Endothelial cell of umbilical vein (primary cell): ENCODE measurements around the gene RGS6. TPM values are rescaled to one million over a fixed set of nuclear protein-coding genes. Genes with fewer than 3 reads are reported as not detected.

Experiments
- BruUV-seq: library from RNA; stranded (reverse); fragments of 400-500 nt; replicated peaks from 2 replicates; lab custom pipeline; 2021; lab: Mats Ljungman, UMichigan
- CTCF ChIA-PET: fragments of 300-600, 350-600 bp; sonication (Branson Sonifier 250); formaldehyde crosslinking; loops from one replicate; lab custom pipeline; 2021; ENCODE audit warnings: antibody characterized with exemption, inconsistent platforms; lab: Charles Lee
- POLR2A ChIA-PET: fragments of 300-600, 350-600 bp; sonication (Branson Sonifier 250); formaldehyde crosslinking; loops from one replicate; lab custom pipeline; 2021; ENCODE audit warnings: antibody characterized with exemption, inconsistent platforms; lab: Charles Lee
- DNase-seq: peaks from one replicate; pipeline ENCODE4 v3.0.0-alpha.2; 2011; ENCODE audit warnings: low read depth, low spot score
- FAIRE-seq: peaks from 2 replicates; lab custom pipeline; 2011; peaks lifted over from hg19 to GRCh38; lab: Jason Lieb, UNC
- H2AFZ ChIP-seq: 2 replicates; pipeline ENCODE4 v1.6.0; 2012; ENCODE audit warnings: low read depth, low read length, control low read depth, inconsistent platforms
- H3K27ac ChIP-seq: 2 replicates; pipeline ENCODE4 v1.5.1; 2011; ENCODE audit warnings: low read depth, mild to moderate bottlenecking, control low read depth, low read length, moderate library complexity; ENCODE audit not compliant: insufficient read depth
- H3K27me3 ChIP-seq, 2 experiments: 2 replicates each; pipeline versions ENCODE4 v1.6.0 to v1.6.1; 2011; ENCODE audit warnings: low read length in 2 of 2, mixed read lengths in 1 of 2; ENCODE audit not compliant: control insufficient read depth in 2 of 2, insufficient read depth in 2 of 2
- H3K36me3 ChIP-seq, 2 experiments: 2 replicates in 1 of 2; 3 replicates in 1 of 2; pipeline ENCODE4 v1.5.1; 2011; ENCODE audit warnings: low read length in 2 of 2, mild to moderate bottlenecking in 1 of 2, moderate library complexity in 1 of 2; ENCODE audit not compliant: control insufficient read depth in 2 of 2, insufficient read depth in 2 of 2; ENCODE audit errors: extremely low read depth in 1 of 2
- H3K4me1 ChIP-seq: 3 replicates; pipeline ENCODE4 v1.5.1; 2011; ENCODE audit warnings: mild to moderate bottlenecking, low read length; ENCODE audit not compliant: control insufficient read depth, insufficient read depth; ENCODE audit errors: extremely low read depth
- H3K4me2 ChIP-seq: 2 replicates; pipeline ENCODE4 v1.6.1; 2011; ENCODE audit warnings: low read length, control low read depth, mixed read lengths; ENCODE audit not compliant: insufficient read depth
- H3K4me3 ChIP-seq, 3 experiments: fragments of 200-600 bp in 1 of 3; sonication (generic), shearing (Covaris generic) in 1 of 3; replicated peaks in 1 of 3; 2 replicates each; pipeline ENCODE4 v1.5.1; 2011 to 2016; ENCODE audit warnings: control low read depth in 3 of 3, low read length in 3 of 3, mild to moderate bottlenecking in 2 of 3, inconsistent platforms in 1 of 3, low read depth in 1 of 3, moderate library complexity in 1 of 3; ENCODE audit not compliant: insufficient read depth in 1 of 3
- H3K79me2 ChIP-seq: 2 replicates; pipeline ENCODE4 v1.6.0; 2012; ENCODE audit warnings: low read length, inconsistent platforms; ENCODE audit not compliant: control insufficient read depth, insufficient read depth
- H3K9ac ChIP-seq: replicated peaks from 2 replicates; pipeline ENCODE3; 2011; ENCODE audit warnings: low read length, control low read depth; ENCODE audit not compliant: insufficient read depth; ENCODE audit errors: extremely low read depth
- H3K9me1 ChIP-seq: replicated peaks from 3 replicates; pipeline ENCODE4 v1.6.0; 2011; ENCODE audit warnings: mild to moderate bottlenecking, low read length; ENCODE audit not compliant: control insufficient read depth, insufficient read depth; ENCODE audit errors: extremely low read depth
- H3K9me3 ChIP-seq: replicated peaks from 2 replicates; pipeline ENCODE4 v1.5.1; 2012; ENCODE audit warnings: low read length, inconsistent platforms; ENCODE audit not compliant: control insufficient read depth, insufficient read depth
- H4K20me1 ChIP-seq: replicated peaks from 2 replicates; pipeline ENCODE3; 2011; ENCODE audit warnings: mild to moderate bottlenecking, low read length; ENCODE audit not compliant: control insufficient read depth, insufficient read depth; ENCODE audit errors: extremely low read depth
- CTCF ChIP-seq, 2 donors: IDR thresholded peaks; 1 replicate in 1 of 2; 2 replicates in 1 of 2; pipeline ENCODE4 v1.5.1; 2011; ENCODE audit warnings: low read length in 2 of 2, mild to moderate bottlenecking in 2 of 2, moderate library complexity in 2 of 2, control low read depth in 1 of 2, inconsistent platforms in 1 of 2, low read depth in 1 of 2; ENCODE audit not compliant: insufficient read depth in 1 of 2; ENCODE audit errors: extremely low read depth in 1 of 2
- EZH2 ChIP-seq: IDR thresholded peaks from 2 replicates; pipeline ENCODE4 v1.6.1; 2012; ENCODE audit warnings: borderline replicate concordance, low read depth, mild to moderate bottlenecking, moderate library complexity, low read length, inconsistent platforms; ENCODE audit not compliant: severe bottlenecking
- FOS ChIP-seq: IDR thresholded peaks from 2 replicates; pipeline ENCODE4 v1.6.1; 2011; ENCODE audit warnings: mild to moderate bottlenecking, low read length, moderate library complexity, borderline replicate concordance; ENCODE audit not compliant: insufficient read depth
- GATA2 ChIP-seq: IDR thresholded peaks from 2 replicates; pipeline ENCODE4 v1.7.0; 2011; ENCODE audit warnings: low read depth, mild to moderate bottlenecking, moderate library complexity, mixed read lengths, low read length; ENCODE audit not compliant: insufficient read length, insufficient read depth
- JUN ChIP-seq: IDR thresholded peaks from 2 replicates; pipeline ENCODE4 v1.6.1; 2011; ENCODE audit warnings: borderline replicate concordance, low read depth; ENCODE audit not compliant: insufficient read length, insufficient read depth
- MAX ChIP-seq: IDR thresholded peaks from 2 replicates; pipeline ENCODE4 v1.6.1; 2011; ENCODE audit not compliant: insufficient read depth, insufficient read length
- MYC ChIP-seq: IDR thresholded peaks from one replicate; pipeline ENCODE4 v1.6.1; 2011; ENCODE audit warnings: mild to moderate bottlenecking, low read depth, low read length
- POLR2A ChIP-seq: IDR thresholded peaks from 2 replicates; pipeline ENCODE4 v1.6.1; 2012; ENCODE audit warnings: low read depth, mild to moderate bottlenecking, control low read depth, low read length
- POLR2AphosphoS5 ChIP-seq: IDR thresholded peaks from 2 replicates; pipeline ENCODE4 v1.6.1; 2012; ENCODE audit warnings: low read depth, mild to moderate bottlenecking, control low read depth, low read length, moderate library complexity; ENCODE audit not compliant: insufficient read depth
- dilution Hi-C: fragments of 300-500 bp; cut with MboI; formaldehyde crosslinking; loops from one replicate; pipeline ENCODE4 v1.15.0; 2019; ENCODE audit warnings: low sequenced_read_pairs; ENCODE audit not compliant: extremely low pct_ligation_motif_present
- intact Hi-C: fragments of 100-400 bp; cut with micrococcal nuclease; formaldehyde crosslinking; loops from one replicate; pipeline ENCODE4 v1.10.0; 2022
- polyA plus RNA-seq, 4 experiments: library from polyadenylated mRNA; depleted of rRNA in 3 of 4; stranded (reverse) in 3 of 4; unstranded in 1 of 4; fragments of >200 nt; gene quantifications; 2 replicates each; pipeline versions ENCODE4 v1.2.1 to v1.2.3, GENCODE V29; 2011 to 2012; ENCODE audit warnings: missing spikeins in 1 of 4
- total RNA-seq: library from RNA; stranded (reverse); gene quantifications from 2 replicates; pipeline ENCODE4 v1.2.3, GENCODE V29; 2021

RGS6 gene
- total and polyA plus RNA-seq, 2 donors (not counting 3 experiments of a cell fraction or from before 2014, with no cell fraction given): not detected

GRCh38 chr14:72444701-72445100 lies 512.5 kb downstream of the RGS6 start:
- no peak for TF ChIP-seq MAX
- TF ChIP-seq FOS: no peak
- no peak for TF ChIP-seq GATA2
- TF ChIP-seq MYC: no peak
- TF ChIP-seq POLR2A: no peak
- no peak for TF ChIP-seq CTCF (IDR thresholded peaks at IDR 0.05; ENCODE audit: extremely low read depth in 1 of 2, insufficient read depth in 1 of 2, low read depth in 1 of 2, low read length in 2 of 2)
- TF ChIP-seq EZH2: no peak
- no peak for TF ChIP-seq POLR2AphosphoS5
- TF ChIP-seq JUN: no peak
- H3K79me2 ChIP-seq: no peaks in the 10 kb centered on the region
- no peaks in the 10 kb centered on the region for H3K9me1 ChIP-seq
- no peak overlapping the region for H3K27ac ChIP-seq
- dilution Hi-C loops: no loop called here
- no peaks in the 10 kb centered on the region for H3K27me3 ChIP-seq
- BruUV-seq: no TSS peak
- H3K4me1 ChIP-seq: no peaks in the 10 kb centered on the region
- ChIA-PET CTCF (no interaction called here), POLR2A (no interaction called here)
- no peak overlapping the region for H3K4me3 ChIP-seq
- H3K9ac ChIP-seq: no peak overlapping the region
- DNase-seq (no peak), FAIRE-seq (no peak)
- no peak overlapping the region for H2AFZ ChIP-seq
- H4K20me1 ChIP-seq: no peaks in the 10 kb centered on the region
- no peaks in the 10 kb centered on the region for H3K36me3 ChIP-seq
- no peaks in the 10 kb centered on the region for H3K9me3 ChIP-seq
- intact Hi-C loops: no loop called here
- H3K4me2 ChIP-seq: no peak overlapping the region
